Measurements from ENCODE around the gene NOTCH1. TPM values are rescaled to one million over a fixed set of nuclear protein-coding genes. Genes with fewer than 3 reads are reported as not detected.
A peak's percentile ranks its signal among the peaks of the same experiment; 100 is the strongest.

The NOTCH1 gene
- polyA plus RNA-seq, 6 donors from 2014 or later = 0.05 to 8.0 (median 2.4) TPM

- DNase-seq = no peak
- Mint-ChIP-seq H3K27ac (no peak overlapping the region), H3K9me3 (no peaks in the 10 kb centered on the region), H3K4me1 (no peaks in the 10 kb centered on the region), H3K27me3 (no peaks in the 10 kb centered on the region), H3K36me3 (peaks cover 0 to 7% of the 10 kb centered on the region in 2 donors), H3K4me3 (no peak overlapping the region)
- ATAC-seq (ENCODE audit: low read depth in 2 of 2) = no peak
Observed at GRCh38 chr9:136467766-136468165, 78.1 kb downstream of the NOTCH1 start.

- ATAC-seq (ENCODE audit: low read depth in 2 of 2) (no peak), DNase-seq (no peak)
- Mint-ChIP-seq H3K27ac (no peak overlapping the region), H3K9me3 (no peaks in the 10 kb centered on the region), H3K27me3 (no peaks in the 10 kb centered on the region), H3K4me3 (no peak overlapping the region), H3K4me1 (peaks cover 0 to 3% (median 0%) of the 10 kb centered on the region in 3 donors), H3K36me3 (peaks cover 0 to 7% of the 10 kb centered on the region in 2 donors)
Observed at GRCh38 chr9:136466155-136466541, 79.7 kb downstream of the NOTCH1 start.

- no peaks in the 10 kb centered on the region for H3K27me3 Mint-ChIP-seq
- H3K36me3 Mint-ChIP-seq = peaks cover 0 to 7% of the 10 kb centered on the region in 2 donors
- peak overlapping the region in 1 of 6 donors; percentile 75 for H3K27ac Mint-ChIP-seq
- H3K9me3 Mint-ChIP-seq = no peaks in the 10 kb centered on the region
- no peak overlapping the region for H3K4me3 Mint-ChIP-seq
- DNase-seq (no peak), ATAC-seq (ENCODE audit: low read depth in 2 of 2) (no peak)
- peaks cover 0 to 3% (median 0%) of the 10 kb centered on the region in 3 donors for H3K4me1 Mint-ChIP-seq
Observed at GRCh38 chr9:136465500-136466154, 80.2 kb downstream of the NOTCH1 start.

GRCh38 chr9:136464241-136464640, 81.6 kb downstream of the NOTCH1 start:
- H3K27me3 Mint-ChIP-seq = no peaks in the 10 kb centered on the region
- no peak for ATAC-seq (ENCODE audit: low read depth in 2 of 2)
- H3K36me3 Mint-ChIP-seq = peaks cover 0 to 8% of the 10 kb centered on the region in 2 donors
- peaks cover 0 to 3% (median 0%) of the 10 kb centered on the region in 3 donors for H3K4me1 Mint-ChIP-seq
- DNase-seq = no peak
- no peaks in the 10 kb centered on the region for H3K9me3 Mint-ChIP-seq
- H3K4me3 Mint-ChIP-seq = no peak overlapping the region
- peak overlapping the region in 1 of 6 donors; percentile 71 for H3K27ac Mint-ChIP-seq

- no peak overlapping the region for H3K4me3 Mint-ChIP-seq
- H3K9me3 Mint-ChIP-seq = no peaks in the 10 kb centered on the region
- H3K27me3 Mint-ChIP-seq = no peaks in the 10 kb centered on the region
- peaks cover 0 to 3% (median 0%) of the 10 kb centered on the region in 3 donors for H3K4me1 Mint-ChIP-seq
- ATAC-seq (ENCODE audit: low read depth in 2 of 2) = no peak
- H3K27ac Mint-ChIP-seq = no peak overlapping the region
- no peak for DNase-seq
- H3K36me3 Mint-ChIP-seq = peaks cover 0 to 14% of the 10 kb centered on the region in 2 donors
Observed at GRCh38 chr9:136463578-136463977, 82.3 kb downstream of the NOTCH1 start.

GRCh38 chr9:136462664-136463063, 83.2 kb downstream of the NOTCH1 start:
- DNase-seq = no peak
- H3K9me3 Mint-ChIP-seq = no peaks in the 10 kb centered on the region
- H3K36me3 Mint-ChIP-seq = peaks cover 0 to 14% of the 10 kb centered on the region in 2 donors
- H3K27me3 Mint-ChIP-seq = no peaks in the 10 kb centered on the region
- ATAC-seq (ENCODE audit: low read depth in 2 of 2) = no peak
- H3K27ac Mint-ChIP-seq = no peak overlapping the region
- H3K4me1 Mint-ChIP-seq = peaks cover 0 to 3% (median 0%) of the 10 kb centered on the region in 3 donors
- H3K4me3 Mint-ChIP-seq = no peak overlapping the region

- H3K36me3 Mint-ChIP-seq = peaks cover 0 to 14% of the 10 kb centered on the region in 2 donors
- no peak overlapping the region for H3K4me3 Mint-ChIP-seq
Observed at GRCh38 chr9:136460772-136461325, 85.0 kb downstream of the NOTCH1 start.

GRCh38 chr9:136459425-136459824, 86.4 kb downstream of the NOTCH1 start:
- ATAC-seq (ENCODE audit: low read depth in 2 of 2) = no peak
- H3K27me3 Mint-ChIP-seq = no peaks in the 10 kb centered on the region
- peaks cover 0 to 16% of the 10 kb centered on the region in 2 donors for H3K36me3 Mint-ChIP-seq
- H3K4me3 Mint-ChIP-seq = no peak overlapping the region
- DNase-seq = no peak
- peak overlapping the region in 2 of 6 donors; percentile 19 to 20 for H3K27ac Mint-ChIP-seq
- H3K4me1 Mint-ChIP-seq = peaks cover 0 to 3% (median 0%) of the 10 kb centered on the region in 3 donors
- no peaks in the 10 kb centered on the region for H3K9me3 Mint-ChIP-seq

More at GRCh38 chr9:136460772-136461325, 85.0 kb downstream of the NOTCH1 start:
- Mint-ChIP-seq H3K27ac (peak overlapping the region in 1 of 6 donors; percentile 78), H3K9me3 (no peaks in the 10 kb centered on the region), H3K4me1 (peaks cover 0 to 3% (median 0%) of the 10 kb centered on the region in 3 donors), H3K27me3 (no peaks in the 10 kb centered on the region)
- ATAC-seq (ENCODE audit: low read depth in 2 of 2) = no peak
- no peak for DNase-seq

- Mint-ChIP-seq H3K36me3 (peaks cover 0 to 21% of the 10 kb centered on the region in 2 donors), H3K27ac (no peak overlapping the region), H3K4me1 (peaks cover 0 to 3% (median 0%) of the 10 kb centered on the region in 3 donors), H3K4me3 (no peak overlapping the region), H3K27me3 (no peaks in the 10 kb centered on the region), H3K9me3 (no peaks in the 10 kb centered on the region)
- no peak for ATAC-seq (ENCODE audit: low read depth in 2 of 2)
- no peak for DNase-seq
Observed at GRCh38 chr9:136457326-136457725, 88.5 kb downstream of the NOTCH1 start.

- DNase-seq (no peak), ATAC-seq (ENCODE audit: low read depth in 2 of 2) (no peak)
- H3K4me3 Mint-ChIP-seq = no peak overlapping the region
- H3K36me3 Mint-ChIP-seq = peaks cover 0 to 24% of the 10 kb centered on the region in 2 donors
- H3K4me1 Mint-ChIP-seq = no peaks in the 10 kb centered on the region
- H3K27ac Mint-ChIP-seq = peak overlapping the region in 2 of 6 donors; percentile 22 to 70
- H3K27me3 Mint-ChIP-seq = no peaks in the 10 kb centered on the region
- no peaks in the 10 kb centered on the region for H3K9me3 Mint-ChIP-seq
Observed at GRCh38 chr9:136456258-136456657, 89.6 kb downstream of the NOTCH1 start.

GRCh38 chr9:136455043-136456002, 90.5 kb downstream of the NOTCH1 start:
- no peaks in the 10 kb centered on the region for H3K27me3 Mint-ChIP-seq
- peaks cover 0 to 29% of the 10 kb centered on the region in 2 donors for H3K36me3 Mint-ChIP-seq
- peak overlapping the region in 2 of 6 donors; percentile 60 to 84 for H3K27ac Mint-ChIP-seq
- no peak for DNase-seq
- H3K4me1 Mint-ChIP-seq = no peaks in the 10 kb centered on the region
- H3K4me3 Mint-ChIP-seq = peak overlapping the region in 1 of 8 donors; percentile 33
- ATAC-seq (ENCODE audit: low read depth in 2 of 2) = no peak
- no peaks in the 10 kb centered on the region for H3K9me3 Mint-ChIP-seq

GRCh38 chr9:136454026-136454796, 91.6 kb downstream of the NOTCH1 start:
- no peaks in the 10 kb centered on the region for H3K27me3 Mint-ChIP-seq
- H3K27ac Mint-ChIP-seq = peak overlapping the region in 2 of 6 donors; percentile 26 to 60
- DNase-seq = no peak
- no peak overlapping the region for H3K4me3 Mint-ChIP-seq
- peaks cover 0 to 28% of the 10 kb centered on the region in 2 donors for H3K36me3 Mint-ChIP-seq
- no peaks in the 10 kb centered on the region for H3K4me1 Mint-ChIP-seq
- no peak for ATAC-seq (ENCODE audit: low read depth in 2 of 2)
- H3K9me3 Mint-ChIP-seq = no peaks in the 10 kb centered on the region

- Mint-ChIP-seq H3K4me3 (no peak overlapping the region), H3K27me3 (no peaks in the 10 kb centered on the region), H3K36me3 (peaks cover 0 to 22% of the 10 kb centered on the region in 2 donors), H3K4me1 (no peaks in the 10 kb centered on the region), H3K9me3 (no peaks in the 10 kb centered on the region), H3K27ac (peak overlapping the region in 2 of 6 donors; percentile 11 to 13)
- DNase-seq = no peak
- ATAC-seq (ENCODE audit: low read depth in 2 of 2) = no peak
Observed at GRCh38 chr9:136453326-136453725, 92.5 kb downstream of the NOTCH1 start.

All from naive B cell (primary cell).